ENCODE data around the gene MAPKAP1. TPM values are rescaled to one million over a fixed set of nuclear protein-coding genes. Genes with fewer than 3 reads are reported as not detected.

The MAPKAP1 gene
- total and polyA plus RNA-seq, 9 of the 15 experiments (the other 6 are each of a cell fraction or from before 2014, with no cell fraction given): 2.6 to 82.1 (median 61.1) TPM

GRCh38 chr9:125696106-125696647 lies 10.8 kb downstream of the MAPKAP1 start (continued):
- TF ChIP-seq, protein P1, sequence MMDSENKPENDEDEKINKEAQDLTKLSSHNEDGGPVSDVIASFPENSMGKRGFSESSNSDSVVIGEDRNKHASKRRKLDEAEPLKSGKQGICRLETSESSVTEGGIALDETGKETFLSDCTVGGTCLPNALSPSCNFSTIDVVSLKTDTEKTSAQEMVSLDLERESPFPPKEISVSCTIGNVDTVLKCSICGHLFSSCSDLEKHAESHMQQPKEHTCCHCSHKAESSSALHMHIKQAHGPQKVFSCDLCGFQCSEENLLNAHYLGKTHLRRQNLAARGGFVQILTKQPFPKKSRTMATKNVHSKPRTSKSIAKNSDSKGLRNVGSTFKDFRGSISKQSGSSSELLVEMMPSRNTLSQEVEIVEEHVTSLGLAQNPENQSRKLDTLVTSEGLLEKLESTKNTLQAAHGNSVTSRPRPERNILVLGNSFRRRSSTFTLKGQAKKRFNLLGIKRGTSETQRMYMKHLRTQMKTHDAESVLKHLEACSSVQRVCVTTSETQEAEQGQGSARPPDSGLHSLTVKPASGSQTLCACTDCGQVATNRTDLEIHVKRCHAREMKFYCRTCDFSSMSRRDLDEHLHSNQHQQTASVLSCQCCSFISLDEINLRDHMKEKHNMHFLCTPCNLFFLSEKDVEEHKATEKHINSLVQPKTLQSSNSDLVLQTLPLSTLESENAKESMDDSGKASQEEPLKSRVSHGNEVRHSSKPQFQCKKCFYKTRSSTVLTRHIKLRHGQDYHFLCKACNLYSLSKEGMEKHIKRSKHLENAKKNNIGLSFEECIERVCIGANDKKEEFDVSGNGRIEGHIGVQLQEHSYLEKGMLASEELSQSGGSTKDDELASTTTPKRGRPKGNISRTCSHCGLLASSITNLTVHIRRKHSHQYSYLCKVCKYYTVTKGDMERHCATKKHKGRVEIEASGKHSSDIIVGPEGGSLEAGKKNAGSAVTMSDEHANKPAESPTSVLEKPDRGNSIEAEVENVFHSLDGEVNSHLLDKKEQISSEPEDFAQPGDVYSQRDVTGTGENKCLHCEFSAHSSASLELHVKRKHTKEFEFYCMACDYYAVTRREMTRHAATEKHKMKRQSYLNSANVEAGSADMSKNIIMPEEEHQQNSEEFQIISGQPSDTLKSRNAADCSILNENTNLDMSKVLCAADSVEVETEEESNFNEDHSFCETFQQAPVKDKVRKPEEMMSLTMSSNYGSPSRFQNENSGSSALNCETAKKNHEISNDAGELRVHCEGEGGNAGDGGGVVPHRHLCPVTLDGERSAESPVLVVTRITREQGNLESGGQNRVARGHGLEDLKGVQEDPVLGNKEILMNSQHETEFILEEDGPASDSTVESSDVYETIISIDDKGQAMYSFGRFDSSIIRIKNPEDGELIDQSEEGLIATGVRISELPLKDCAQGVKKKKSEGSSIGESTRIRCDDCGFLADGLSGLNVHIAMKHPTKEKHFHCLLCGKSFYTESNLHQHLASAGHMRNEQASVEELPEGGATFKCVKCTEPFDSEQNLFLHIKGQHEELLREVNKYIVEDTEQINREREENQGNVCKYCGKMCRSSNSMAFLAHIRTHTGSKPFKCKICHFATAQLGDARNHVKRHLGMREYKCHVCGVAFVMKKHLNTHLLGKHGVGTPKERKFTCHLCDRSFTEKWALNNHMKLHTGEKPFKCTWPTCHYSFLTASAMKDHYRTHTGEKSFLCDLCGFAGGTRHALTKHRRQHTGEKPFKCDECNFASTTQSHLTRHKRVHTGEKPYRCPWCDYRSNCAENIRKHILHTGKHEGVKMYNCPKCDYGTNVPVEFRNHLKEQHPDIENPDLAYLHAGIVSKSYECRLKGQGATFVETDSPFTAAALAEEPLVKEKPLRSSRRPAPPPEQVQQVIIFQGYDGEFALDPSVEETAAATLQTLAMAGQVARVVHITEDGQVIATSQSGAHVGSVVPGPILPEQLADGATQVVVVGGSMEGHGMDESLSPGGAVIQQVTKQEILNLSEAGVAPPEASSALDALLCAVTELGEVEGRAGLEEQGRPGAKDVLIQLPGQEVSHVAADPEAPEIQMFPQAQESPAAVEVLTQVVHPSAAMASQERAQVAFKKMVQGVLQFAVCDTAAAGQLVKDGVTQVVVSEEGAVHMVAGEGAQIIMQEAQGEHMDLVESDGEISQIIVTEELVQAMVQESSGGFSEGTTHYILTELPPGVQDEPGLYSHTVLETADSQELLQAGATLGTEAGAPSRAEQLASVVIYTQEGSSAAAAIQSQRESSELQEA (IDR thresholded peaks at IDR 0.05; ENCODE audit: low read depth): no peak
- TF ChIP-seq CEBPB (tag; IDR thresholded peaks at IDR 0.05) (no peak), TOE1 (IDR thresholded peaks at IDR 0.05; ENCODE audit: borderline replicate concordance) (no peak), TOE1 (CRISPR knock-in tag; IDR thresholded peaks at IDR 0.05; ENCODE audit: borderline replicate concordance, low read depth) (no peak), ZNF316 (IDR thresholded peaks at IDR 0.05) (peak; percentile 44), TRIM28 (IDR thresholded peaks at IDR 0.05) (no peak)

Measured in K562 (cell line).